NCI-H1105 treated with DMSO at 0.1 percent for 48 hours (cell line): ENCODE data around the gene DDT.
"Not testable (repeated sequence)": the region's sequence is repeated elsewhere in the genome, so short reads cannot be mapped to it uniquely, and the experiment has no call there.

Experiments used
- DNase-seq: peaks from one replicate; lab custom pipeline; 2025; lab: John Stamatoyannopoulos, UW

DDT gene

GRCh38 chr22:23952794-23953405 is 21.3 kb downstream of the DDT start:
- DNase-seq: not testable (repeated sequence)

- DNase-seq: not testable (repeated sequence)
Observed at GRCh38 chr22:23951383-23951782, 22.9 kb downstream of the DDT start.

- DNase-seq: not testable (repeated sequence)
Observed at GRCh38 chr22:23949764-23950163, 24.5 kb downstream of the DDT start.

GRCh38 chr22:23947391-23947790 is 26.9 kb downstream of the DDT start:
- DNase-seq: not testable (repeated sequence)

- not testable (repeated sequence) for DNase-seq
Observed at GRCh38 chr22:23940166-23940565, 34.1 kb downstream of the DDT start.

- DNase-seq: no peak
Observed at GRCh38 chr22:23939017-23939357, 35.3 kb downstream of the DDT start.

- no peak for DNase-seq
Observed at GRCh38 chr22:23938328-23939016, 35.8 kb downstream of the DDT start.

- no peak for DNase-seq
Observed at GRCh38 chr22:23926561-23926960, 47.7 kb downstream of the DDT start.

- no peak for DNase-seq
Observed at GRCh38 chr22:23925020-23925606, 49.1 kb downstream of the DDT start.

- no peak for DNase-seq
Observed at GRCh38 chr22:23922921-23923320, 51.3 kb downstream of the DDT start.

GRCh38 chr22:23921586-23922201 is 52.5 kb downstream of the DDT start:
- not testable (repeated sequence) for DNase-seq
